ENCODE data around the gene RAB21. TPM values are rescaled to one million over a fixed set of nuclear protein-coding genes. Genes with fewer than 3 reads are reported as not detected.

RAB21 gene
- total and polyA plus RNA-seq, 11 donors = 25.3 to 236 (median 193) TPM

DNA sequence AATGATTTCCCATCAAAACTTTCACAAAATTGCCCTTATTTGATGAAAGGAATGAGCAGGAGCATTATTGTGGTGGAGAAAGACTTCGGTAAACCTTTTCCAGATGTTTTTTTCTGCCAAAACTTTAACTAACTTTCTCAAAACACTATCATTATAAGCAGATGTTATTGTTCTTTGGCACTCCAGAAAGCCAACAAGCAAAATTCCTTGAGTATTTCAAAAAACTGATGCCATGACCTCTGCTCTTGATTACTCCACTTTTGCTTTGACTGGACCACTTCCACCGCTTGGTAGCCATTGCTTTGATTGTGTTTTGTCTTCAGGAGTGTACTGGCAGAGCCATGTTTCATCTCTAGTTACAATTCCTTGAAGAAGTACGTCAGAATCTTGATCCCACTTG, 29.7 kb upstream of the RAB21 start:
- Histone ChIP-seq H3K4me3 (no peak overlapping the region), H3K27ac (no peak overlapping the region), H3K27me3 (no peaks in the 10 kb centered on the region), H3K36me3 (no peaks in the 10 kb centered on the region), H3K9me3 (peaks cover 0 to 9% (median 0%) of the 10 kb centered on the region in 12 donors), H3K4me1 (no peaks in the 10 kb centered on the region)
- intact Hi-C loops (cut with DNase I) = no loop called here
- TF ChIP-seq, protein P1, sequence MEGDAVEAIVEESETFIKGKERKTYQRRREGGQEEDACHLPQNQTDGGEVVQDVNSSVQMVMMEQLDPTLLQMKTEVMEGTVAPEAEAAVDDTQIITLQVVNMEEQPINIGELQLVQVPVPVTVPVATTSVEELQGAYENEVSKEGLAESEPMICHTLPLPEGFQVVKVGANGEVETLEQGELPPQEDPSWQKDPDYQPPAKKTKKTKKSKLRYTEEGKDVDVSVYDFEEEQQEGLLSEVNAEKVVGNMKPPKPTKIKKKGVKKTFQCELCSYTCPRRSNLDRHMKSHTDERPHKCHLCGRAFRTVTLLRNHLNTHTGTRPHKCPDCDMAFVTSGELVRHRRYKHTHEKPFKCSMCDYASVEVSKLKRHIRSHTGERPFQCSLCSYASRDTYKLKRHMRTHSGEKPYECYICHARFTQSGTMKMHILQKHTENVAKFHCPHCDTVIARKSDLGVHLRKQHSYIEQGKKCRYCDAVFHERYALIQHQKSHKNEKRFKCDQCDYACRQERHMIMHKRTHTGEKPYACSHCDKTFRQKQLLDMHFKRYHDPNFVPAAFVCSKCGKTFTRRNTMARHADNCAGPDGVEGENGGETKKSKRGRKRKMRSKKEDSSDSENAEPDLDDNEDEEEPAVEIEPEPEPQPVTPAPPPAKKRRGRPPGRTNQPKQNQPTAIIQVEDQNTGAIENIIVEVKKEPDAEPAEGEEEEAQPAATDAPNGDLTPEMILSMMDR (IDR thresholded peaks at IDR 0.05) = no peak
- TF ChIP-seq POLR2A (IDR thresholded peaks at IDR 0.05) = no peak
- ATAC-seq (no peak), DNase-seq (no peak)
- 74 to 80% (median 78%) methylated on average over 3 of the region's 3 CpGs for WGBS, 4 donors

DNA sequence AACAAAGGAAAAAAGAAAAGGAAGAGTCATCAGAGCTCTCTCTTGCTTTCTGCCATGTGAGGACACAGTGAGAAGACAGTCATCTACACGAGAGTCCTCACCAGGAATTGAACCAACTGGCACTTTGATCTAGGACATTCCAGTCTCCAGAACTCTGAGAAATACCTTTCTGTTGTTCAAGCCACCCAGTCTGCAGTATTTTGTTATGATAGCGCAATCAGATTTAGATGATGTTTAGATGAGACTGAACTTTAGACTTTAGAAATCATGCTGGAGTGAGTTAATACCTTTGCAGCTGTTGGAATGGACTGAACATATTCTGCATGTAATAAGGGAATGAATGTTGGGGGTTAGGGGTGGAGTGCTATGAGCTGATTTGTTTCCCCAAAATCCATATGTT, 28.1 kb upstream of the RAB21 start:
- DNase-seq = no peak
- TF ChIP-seq POLR2A (IDR thresholded peaks at IDR 0.05) = no peak
- TF ChIP-seq, protein P1 (IDR thresholded peaks at IDR 0.05) = no peak
- H3K4me3 ChIP-seq = no peak overlapping the region
- no peak overlapping the region for H3K27ac ChIP-seq
- no peaks in the 10 kb centered on the region for H3K27me3 ChIP-seq
- no peak for ATAC-seq
- intact Hi-C loops (cut with DNase I) = no loop called here
- peaks cover 0 to 9% (median 0%) of the 10 kb centered on the region in 12 donors for H3K9me3 ChIP-seq
- H3K4me1 ChIP-seq = no peaks in the 10 kb centered on the region
- WGBS, 4 donors = 77 to 85% (median 82%) methylated on average over 2 of the region's 2 CpGs
- no peaks in the 10 kb centered on the region for H3K36me3 ChIP-seq

DNA sequence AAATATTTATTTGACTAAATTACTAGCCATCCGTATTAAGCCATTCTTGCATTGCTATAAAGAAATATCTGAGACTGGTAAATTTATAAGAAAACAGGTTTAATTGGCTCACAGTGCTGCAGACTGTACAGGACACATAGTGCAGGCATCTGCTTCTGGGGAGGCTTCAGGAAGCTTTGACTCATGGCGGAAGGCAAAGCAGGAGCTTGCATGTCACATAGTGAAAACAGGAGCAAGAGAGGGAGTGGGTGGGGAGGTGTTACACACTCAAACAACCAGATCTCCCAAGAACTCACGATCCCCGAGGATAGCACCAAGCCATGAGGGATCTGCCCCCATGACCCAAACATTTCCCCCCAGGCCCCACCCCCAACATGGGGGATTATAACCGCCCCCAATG, 26.7 kb upstream of the RAB21 start:
- H3K4me1 ChIP-seq = no peaks in the 10 kb centered on the region
- 63 to 88% (median 80%) methylated on average over 5 of the region's 5 CpGs for WGBS, 4 donors
- H3K27me3 ChIP-seq = no peaks in the 10 kb centered on the region
- peaks cover 0 to 9% (median 0%) of the 10 kb centered on the region in 12 donors for H3K9me3 ChIP-seq
- H3K36me3 ChIP-seq = no peaks in the 10 kb centered on the region
- no peak overlapping the region for H3K27ac ChIP-seq
- H3K4me3 ChIP-seq = no peak overlapping the region
- TF ChIP-seq, protein P1 (IDR thresholded peaks at IDR 0.05) = no peak
- no peak for TF ChIP-seq POLR2A (IDR thresholded peaks at IDR 0.05)
- ATAC-seq (no peak), DNase-seq (no peak)
- intact Hi-C loops (cut with DNase I) = no loop called here

DNA sequence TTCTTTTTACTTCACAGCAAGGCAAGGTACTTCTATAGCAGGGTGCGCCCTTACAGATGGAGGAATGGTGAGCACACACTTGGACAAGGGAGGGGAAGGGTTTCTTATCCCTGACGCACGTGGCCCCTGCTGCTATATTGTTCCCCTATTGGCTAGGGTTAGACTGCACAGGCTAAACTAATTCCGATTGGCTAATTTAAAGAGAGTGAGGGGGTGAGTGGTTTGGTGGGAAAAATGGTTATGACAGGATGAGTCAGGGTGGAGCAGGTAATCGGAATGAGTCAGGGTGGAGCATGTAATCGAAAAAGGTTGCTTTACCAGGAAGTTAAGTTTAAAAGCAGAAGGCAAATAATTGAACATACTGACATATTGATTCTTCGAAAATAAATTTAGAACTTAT, 23.7 kb upstream of the RAB21 start:
- H3K27ac ChIP-seq = no peak overlapping the region
- H3K36me3 ChIP-seq = no peaks in the 10 kb centered on the region
- 73 to 88% (median 78%) methylated on average over 7 of the region's 7 CpGs for WGBS, 4 donors
- no peaks in the 10 kb centered on the region for H3K4me1 ChIP-seq
- no peaks in the 10 kb centered on the region for H3K27me3 ChIP-seq
- H3K4me3 ChIP-seq = no peak overlapping the region
- no peak for DNase-seq
- ATAC-seq = no peak
- TF ChIP-seq POLR2A (IDR thresholded peaks at IDR 0.05) = no peak
- TF ChIP-seq, protein P1 (IDR thresholded peaks at IDR 0.05) = no peak
- intact Hi-C loops (cut with DNase I) = no loop called here
- H3K9me3 ChIP-seq = no peaks in the 10 kb centered on the region
